HG02840 (cell line): ENCODE measurements around the gene TLNRD1.

Experiments
- ATAC-seq: cut with Tn5 transposase; IDR thresholded peaks from one replicate; pipeline ENCODE4 v1.9.1; 2021; ENCODE audit warnings: mild to moderate bottlenecking, moderate library complexity, moderate number of reproducible peaks; ENCODE audit not compliant: unreplicated experiment, low FRiP score

Gene TLNRD1

DNA sequence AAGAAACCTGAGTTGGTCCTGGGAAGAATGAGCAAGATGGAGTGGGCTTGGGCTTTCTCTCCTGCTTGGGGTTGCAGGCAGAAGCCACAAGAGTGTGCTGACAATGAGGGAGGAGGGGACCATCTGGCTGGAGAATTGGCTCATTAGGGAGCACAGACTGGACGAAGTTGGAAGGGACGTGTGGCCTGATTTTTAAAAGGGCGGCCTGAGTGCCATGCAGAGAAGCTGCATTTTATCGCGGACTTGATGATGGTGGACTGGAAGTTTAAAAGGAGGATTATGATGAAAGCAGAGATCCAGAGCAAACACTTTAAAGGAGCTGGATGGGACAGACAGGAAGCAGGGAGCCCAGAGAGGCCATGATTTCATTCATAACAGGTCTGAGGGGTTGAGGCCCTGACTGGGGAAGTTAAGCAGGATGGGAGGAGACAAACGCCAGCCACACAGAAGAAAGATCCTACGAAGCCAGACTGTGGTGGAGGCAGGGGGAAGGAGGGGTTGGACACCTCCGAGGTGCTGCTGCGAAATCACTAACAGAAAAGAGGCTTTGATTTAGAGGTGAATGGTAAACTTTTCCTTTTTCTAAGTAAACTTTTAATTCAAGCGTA, 23.6 kb downstream of the TLNRD1 start:
- ATAC-seq: peak; percentile 8

DNA sequence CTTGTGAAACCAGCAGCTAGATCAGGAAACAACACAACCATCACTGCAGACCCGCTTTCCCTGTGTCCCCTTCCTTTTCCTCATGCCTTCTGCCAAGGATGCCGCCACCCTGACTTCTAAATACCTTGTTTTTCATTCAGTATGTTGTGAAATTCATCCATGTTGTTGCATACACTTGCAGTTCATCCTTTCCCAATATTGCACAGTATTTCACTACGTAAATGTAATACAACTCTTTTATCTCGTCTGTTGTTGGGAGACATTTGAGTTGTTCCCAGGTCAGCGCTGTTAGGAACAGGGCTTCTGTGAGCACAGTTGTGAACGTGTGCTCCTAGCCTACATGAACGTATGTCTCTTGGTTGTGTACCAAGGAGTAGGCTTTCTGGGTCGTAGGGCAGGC, 24.2 kb downstream of the TLNRD1 start:
- ATAC-seq: no peak

DNA sequence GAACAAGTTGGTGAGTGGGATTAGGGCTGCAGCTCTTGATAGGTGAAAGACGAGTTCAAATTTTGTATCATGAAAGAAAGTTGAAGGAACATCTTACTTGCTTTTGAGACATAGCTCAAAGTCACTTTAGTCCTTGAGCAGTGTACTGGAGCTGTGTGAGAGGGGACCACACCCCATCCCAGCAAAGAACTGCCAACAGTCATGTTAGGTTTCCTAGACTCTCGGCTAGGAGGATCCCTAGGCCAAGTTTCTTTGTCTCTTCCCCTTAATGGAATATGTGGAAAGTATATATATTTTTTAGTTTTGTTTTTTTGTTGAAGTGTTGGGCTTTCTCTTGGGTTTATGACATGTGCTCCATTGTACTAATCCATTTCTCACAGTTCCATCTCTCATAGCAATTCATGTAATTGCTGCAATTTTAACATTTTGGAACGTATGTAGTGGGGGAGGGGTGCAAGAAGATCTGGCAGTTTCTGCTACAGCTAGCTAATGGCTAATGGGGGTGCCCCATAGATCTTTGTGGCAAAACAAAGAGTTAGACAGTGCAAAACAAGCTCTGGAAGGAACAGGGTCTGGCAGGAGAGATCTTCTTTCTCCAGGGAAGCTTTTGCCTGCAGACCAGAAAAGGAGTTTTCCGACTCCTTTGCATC, 25.1 kb downstream of the TLNRD1 start:
- no peak for ATAC-seq

DNA sequence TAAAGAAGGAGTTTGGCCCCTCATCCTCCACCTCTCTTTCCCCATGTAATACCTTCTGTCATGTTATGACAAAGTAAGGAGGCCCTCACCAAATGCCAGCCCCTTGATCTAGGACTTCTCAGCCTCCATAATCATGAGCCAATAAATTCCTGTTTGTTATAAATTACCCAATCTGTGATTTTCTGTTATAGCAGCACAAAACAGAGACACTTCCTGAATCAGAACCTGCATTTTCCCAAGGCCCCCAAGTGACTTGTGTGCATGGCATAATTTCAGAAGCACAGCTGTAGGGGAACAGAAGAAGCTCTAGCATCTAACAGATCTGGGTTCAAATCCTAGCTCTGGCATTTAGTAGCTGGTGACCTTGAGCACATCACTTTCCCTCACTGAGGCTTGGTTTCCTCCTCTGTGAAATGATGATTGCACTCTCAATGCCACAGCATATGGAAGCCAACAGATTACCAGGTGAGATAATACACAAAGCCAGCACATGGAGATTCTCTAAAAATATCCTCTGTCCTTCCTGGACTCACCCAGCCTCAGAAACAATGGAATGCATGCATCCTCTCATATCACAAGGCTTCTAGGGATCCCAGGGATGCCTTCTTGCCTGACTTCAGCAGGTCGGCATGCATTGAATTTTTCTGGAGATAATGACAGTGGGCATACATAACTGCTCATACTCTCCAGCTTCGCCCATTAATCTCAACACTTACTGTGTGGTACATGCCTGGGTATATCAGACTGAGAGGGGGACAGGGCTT, 26.3 kb downstream of the TLNRD1 start:
- ATAC-seq: no peak

DNA sequence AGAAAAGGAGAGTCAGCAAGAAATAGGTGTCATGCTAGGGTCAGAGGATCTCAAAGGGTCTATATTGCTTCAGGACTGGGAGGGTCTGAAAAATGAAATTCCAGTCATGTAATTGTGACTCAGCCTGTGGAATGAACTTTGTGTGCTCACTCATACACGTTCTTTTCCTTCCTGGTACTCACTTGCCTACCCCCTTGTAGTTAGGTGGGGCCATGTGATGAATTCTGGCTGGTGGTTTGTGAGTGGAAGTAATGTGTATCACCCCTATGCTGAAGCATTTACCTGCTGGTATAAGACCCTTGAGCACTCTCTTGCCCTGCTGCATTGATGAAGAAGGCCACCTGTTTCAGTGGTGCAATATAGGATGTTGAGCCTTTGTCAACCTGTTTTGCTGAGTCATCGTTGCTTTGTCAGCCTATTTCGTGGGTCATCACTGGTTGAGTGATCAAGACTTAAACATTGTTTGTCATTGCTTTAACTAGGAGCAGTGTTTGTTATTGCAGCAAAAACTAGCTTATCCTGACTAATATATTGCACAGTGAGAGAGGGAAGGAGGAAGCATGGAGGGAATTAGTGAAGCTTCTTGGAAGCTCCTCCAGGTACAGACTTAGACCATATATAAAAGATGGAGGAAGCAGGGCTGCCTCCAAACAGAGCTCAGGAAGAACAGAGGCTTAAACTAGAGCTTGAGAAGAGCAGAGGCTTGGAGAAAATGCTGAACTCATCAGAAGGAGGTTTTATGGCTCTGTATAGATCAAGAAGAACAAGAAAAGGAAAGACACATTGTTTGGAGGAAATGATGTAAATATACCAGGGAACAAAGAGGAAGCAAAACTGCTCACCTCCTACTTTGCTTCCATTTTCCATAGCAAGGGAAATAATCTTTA, 28.9 kb downstream of the TLNRD1 start:
- no peak for ATAC-seq

DNA sequence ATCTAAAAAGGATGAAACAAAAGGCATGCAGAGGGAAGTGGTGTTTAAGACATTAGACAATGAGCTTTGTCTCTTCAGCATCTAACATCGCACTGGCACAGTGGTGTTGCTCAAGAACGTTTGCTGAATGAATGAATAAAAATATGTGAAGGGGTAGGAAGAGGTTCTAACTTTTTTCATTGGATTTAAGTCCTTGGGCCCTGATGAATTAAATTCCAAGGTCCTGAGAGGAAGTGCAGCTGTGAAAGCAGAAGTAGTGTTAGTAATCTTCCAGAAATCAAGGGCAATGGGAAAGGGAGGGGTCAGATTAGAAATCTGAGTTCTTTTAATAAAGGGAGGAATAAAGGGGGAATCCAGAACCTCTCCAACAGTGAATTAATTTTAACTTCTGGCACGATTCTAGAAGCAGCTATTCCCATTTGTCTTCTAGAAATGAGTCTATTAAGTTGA, 29.6 kb downstream of the TLNRD1 start:
- no peak for ATAC-seq

DNA sequence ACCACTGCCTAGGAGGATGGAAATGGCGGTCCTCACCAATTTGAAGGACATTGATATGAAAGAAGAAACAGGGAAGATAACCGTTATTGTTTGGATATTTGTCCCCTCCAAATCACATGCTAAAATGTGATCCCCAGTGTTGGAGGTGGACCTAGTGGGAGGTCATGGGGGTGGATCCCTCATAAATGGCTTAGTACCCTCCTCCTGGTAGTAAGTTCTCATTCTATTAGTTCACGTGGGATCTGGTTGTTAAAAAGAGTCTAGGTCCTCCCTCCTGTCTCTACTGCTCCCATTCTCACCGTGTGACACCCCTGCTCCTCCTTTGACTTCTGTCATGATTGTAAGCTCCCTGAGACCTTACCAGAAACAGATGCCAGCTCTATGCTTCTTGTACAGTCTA, 30.5 kb downstream of the TLNRD1 start:
- ATAC-seq: no peak

DNA sequence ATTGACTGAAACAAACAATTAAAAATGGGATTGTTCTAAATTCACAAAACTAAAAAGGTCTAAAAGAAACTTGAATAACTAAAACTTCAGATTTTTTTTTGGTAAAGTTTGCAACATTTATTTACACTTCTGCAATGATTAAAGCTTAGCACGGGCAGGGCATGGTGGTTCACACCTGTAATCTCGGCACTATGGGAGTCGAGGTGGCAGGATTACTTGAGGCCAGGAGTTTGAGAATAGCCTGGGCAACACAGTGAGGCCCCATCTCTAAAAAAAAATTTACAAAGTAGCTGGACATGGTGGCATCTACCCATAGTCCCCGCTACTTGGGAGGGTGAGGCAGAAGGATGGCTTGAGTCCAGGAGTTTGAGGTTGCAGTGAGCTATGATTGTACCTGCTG, 31.6 kb downstream of the TLNRD1 start:
- no peak for ATAC-seq

DNA sequence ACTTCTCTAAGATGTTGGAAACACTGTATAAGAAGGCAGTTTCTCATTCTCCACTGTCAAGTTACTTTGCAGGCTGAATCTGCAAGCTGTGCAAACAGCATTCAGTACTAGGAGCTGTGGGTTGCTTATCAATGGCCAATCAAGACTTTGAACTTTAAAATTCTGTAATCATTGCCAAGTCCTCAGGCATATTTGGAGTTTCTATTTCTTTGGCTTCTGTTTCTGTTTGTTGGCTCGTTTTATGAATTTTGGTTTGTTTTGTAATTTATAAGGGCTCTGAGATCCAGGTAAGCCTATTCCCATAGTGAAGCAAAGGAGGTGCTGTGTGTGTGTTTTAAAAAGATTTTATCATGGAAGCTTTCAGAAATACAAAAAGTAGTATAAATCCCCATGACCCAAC, 32.1 kb downstream of the TLNRD1 start:
- no peak for ATAC-seq

DNA sequence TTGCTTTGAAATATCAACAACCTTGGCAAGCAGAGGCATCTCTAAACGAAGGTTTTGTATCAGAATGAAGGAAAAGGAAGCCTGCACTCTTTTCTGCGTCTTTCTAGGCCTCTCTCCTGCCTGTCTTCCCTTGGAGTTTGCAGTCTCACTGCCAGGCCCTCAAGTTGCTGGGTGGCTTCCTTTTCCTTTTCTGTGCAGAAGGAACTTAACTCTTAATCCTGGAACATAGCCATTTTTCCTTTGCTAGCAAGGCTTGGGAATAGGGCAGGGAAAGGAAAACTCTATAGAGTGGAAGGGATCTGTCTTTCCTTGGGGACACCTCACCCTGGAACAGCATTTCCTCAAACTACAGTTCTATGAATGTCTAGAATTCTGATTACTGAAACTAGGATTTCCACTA, 32.8 kb downstream of the TLNRD1 start:
- ATAC-seq: no peak

DNA sequence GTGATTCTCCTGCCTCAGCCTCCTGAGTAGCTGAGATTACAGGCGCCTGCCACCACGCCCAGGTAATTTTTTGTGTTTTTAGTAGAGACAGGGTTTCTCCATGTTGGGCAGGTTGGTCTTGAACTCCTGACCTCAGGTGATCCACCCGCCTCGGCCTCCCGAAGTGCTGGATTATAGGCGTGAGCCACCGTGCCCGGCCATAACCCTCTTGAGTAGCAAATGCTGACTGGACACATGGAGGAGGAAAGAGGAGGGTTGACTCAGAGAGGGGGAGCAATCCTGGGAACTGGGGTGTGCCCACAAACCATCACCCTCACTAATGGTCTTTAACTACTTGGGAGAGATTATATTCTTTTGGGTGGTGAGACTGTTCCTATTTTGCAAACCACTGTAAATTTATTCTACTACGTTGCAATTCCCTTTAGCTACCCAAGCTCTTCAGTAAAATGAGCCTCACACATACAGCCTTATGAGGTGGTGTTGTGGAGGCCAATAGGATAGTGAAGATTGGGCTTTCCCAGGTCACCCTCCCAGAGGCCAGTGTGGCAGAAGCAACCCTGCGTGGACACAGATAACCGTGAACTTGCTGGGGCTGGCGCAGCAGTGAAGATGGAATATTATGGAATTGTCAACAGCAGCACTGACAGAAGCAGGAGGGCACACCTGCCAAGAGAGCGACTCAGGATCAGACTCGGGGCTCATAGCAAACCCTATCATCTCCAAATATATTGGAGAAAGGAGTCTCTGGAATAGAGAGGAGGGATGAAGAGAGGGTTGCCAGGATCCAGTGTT, 37.4 kb downstream of the TLNRD1 start:
- ATAC-seq: no peak

DNA sequence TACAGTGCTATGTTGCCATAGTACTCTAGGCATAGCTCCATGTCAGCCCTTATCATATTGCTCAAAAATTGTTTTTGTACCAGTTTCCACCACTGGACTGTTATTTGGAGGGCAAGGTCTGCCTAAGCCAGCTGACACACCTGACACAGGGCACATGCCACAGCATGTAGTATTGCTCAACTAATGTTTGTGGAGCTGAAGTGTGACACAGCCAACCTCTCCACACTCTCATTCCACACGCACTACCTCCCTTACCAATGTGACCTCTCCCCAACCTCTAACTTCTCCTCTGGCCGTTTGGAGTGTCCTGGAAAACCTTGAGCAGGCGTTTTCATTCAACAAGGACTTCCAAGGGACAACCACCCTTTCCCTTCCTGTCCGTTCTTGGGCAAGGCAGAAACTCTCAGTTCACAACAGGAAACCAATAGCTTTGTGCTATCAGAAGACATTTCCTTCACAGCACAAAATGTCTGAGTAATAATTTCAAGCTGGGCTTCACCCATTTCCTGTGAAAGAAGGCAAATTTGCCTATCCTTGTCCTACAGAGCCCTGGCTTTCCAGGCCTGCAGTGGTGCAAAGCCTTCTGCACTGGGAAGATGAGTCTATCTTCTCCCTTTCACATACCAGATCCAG, 38.4 kb downstream of the TLNRD1 start:
- no peak for ATAC-seq

DNA sequence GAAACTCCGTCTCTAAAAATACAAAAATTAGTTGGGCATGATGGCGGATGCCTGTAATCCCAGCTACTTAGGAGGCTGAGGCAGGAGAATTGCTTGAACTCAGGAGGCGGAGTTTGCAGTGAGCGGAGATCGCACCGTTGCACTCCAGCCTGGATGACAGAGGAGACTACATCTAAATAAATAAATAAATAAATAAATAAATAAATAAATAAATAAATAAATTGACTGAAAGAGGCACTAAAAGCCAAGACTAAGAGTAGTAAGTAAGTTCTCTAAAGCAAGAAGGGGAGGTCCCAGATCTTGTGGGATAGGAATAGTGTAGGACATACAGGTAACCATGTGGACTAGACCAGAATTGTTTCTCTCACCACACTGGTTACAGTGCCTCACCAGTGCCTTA, 40.0 kb downstream of the TLNRD1 start:
- ATAC-seq: no peak

DNA sequence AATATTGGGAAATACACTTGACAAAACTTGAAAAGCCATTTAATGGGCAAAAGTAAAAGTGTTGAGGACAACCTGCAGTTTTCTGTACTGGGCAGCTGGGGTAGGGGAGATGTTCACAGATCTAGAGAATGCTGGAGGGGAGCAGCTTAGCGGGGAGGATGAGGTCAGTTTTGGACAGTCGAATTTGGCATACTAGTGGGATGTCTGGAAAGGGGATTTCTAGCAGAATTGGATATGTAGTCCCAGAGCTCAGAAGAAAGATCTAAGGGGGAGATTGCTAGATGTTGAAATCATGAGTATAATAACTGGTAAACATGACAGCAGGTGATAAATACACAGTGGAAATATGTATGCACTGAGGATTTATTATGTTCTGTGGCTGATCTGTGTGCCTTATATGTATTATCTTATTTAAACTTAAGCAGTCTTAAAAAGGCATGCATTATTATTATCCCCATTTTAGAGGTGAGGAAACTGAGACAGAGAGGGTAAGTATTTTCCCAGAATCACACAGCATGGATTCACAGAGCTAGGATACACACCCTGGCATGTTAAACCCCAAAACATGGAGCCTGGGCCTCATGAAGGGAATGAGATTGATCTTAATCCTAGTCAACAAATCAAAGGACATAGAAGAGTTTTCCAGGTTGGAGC, 42.7 kb downstream of the TLNRD1 start:
- ATAC-seq: no peak

DNA sequence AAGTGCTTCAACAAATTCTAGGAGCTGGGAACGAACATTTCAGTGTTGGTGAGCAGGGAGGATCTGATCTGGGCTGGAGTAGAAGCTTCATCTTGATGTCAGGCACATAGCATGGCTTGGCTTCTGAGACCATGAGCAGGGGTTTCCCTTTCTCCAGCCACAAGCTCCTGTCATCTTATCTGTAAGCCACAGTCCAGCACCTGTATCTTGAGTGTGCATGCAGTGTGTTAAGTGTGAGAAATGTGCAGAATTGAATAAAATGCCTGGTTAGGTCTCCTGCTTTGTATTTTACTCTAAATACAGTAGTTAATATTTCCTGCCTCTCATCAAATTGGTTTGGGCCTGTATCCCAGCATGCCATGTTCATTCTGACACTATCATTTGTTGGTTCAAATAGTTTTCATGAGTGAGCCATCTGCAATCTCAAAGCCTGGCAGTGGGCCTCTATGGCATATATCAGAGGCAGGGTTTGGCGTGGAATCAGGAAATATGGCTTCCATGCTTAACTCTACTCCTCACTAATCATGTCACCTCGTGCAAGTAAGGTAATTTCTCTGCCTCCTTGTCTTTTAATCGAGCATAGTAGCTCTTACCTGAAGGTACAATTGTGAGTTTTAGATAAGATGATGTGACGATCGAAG, 43.3 kb downstream of the TLNRD1 start:
- no peak for ATAC-seq

DNA sequence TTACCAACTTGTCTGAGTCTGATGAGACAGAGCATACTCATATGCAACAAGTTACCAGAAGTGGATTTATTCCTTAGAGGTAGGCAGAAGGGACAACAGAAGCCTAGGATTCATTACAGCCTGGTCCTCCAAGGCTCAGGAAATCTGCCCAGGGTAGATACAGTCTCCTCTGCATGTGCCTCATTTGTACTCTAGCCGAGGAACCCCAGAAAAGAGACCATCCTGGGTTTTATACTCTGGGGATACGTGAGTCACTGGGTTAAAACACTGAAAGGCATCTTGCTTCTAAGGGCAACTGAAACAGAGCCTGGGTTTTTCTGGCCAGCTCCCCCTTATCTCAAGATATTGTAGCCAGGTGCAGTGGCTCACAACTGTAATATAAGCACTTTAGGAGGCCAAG, 45.6 kb downstream of the TLNRD1 start:
- no peak for ATAC-seq

DNA sequence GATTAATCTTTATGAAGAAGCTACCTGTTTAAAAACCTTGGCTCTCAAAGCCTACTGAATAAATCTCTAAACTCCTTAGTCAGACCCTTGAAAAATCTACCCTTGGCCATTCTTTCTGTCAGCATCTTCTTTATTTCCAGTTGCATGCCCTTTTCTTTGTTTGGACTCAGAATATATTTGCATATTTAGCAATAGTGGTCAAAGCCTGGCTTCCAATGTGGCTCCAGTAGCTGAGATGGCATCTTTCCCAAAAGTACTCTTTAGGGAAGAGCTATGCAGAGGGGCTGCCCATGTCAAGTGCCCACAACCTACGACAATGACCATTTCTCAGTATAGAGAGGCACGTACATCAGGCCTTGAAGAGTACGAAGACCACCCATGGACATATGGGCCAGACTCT, 47.2 kb downstream of the TLNRD1 start:
- no peak for ATAC-seq

DNA sequence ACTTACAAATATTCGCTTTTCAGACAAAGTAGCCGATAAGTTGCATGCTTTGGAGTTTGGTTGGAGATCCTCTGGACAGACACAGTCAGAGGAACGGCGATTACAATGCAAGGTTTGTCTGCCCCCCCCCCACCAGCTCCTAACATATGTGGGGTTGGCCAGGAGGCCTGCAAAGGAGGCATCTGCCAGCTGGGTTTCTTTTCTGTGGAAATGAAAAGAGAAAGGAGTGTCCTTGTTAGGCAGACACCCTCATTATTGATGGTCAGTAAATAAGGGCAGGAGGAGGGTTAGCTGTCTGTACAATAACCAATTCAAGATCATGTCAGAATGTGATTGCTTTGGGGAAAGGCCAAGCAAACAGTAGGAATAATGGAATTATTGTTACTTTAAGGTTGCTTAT, 49.1 kb downstream of the TLNRD1 start:
- ATAC-seq: no peak

DNA sequence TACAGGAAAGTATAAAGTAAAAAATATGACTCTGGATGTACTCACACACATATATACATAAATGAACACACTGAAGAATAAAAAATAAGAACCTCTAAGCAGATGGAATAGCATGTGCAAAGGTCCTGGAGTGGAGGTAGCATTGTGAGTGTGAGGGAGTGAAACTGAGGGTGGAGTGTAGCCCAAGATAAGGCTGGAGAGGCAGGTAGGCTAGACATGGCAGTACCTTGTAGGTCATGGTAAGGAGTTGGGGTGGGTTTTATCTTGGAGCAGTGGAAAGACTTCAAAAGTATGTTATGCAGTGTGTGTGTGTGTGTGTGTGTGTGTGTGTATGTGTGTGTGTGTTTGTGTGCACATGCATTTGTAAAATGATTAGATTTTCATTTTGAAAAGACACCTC, 49.5 kb downstream of the TLNRD1 start:
- no peak for ATAC-seq
